ENCODE measurements around the gene CTNNA2.

Gene CTNNA2

GRCh38 chr2:80438686-80439085 is 925.8 kb downstream of the CTNNA2 start:
- FAIRE-seq, result no peak

- no peak for FAIRE-seq
These were observed 941.8 kb downstream of the CTNNA2 start for GRCh38 chr2:80454628-80455027.

- FAIRE-seq, result no peak
These were observed 946.2 kb downstream of the CTNNA2 start for GRCh38 chr2:80459028-80459427.

- FAIRE-seq, result no peak
These were observed 948.8 kb downstream of the CTNNA2 start for GRCh38 chr2:80461505-80462197.

GRCh38 chr2:80462654-80463053 is 949.8 kb downstream of the CTNNA2 start:
- FAIRE-seq, result no peak

GRCh38 chr2:80464275-80464674 is 951.4 kb downstream of the CTNNA2 start:
- no peak for FAIRE-seq

- no peak for FAIRE-seq
These were observed 954.5 kb downstream of the CTNNA2 start for GRCh38 chr2:80467262-80467811.

GRCh38 chr2:80469428-80469827 is 956.6 kb downstream of the CTNNA2 start:
- FAIRE-seq, result no peak

GRCh38 chr2:80473069-80473468 is 960.2 kb downstream of the CTNNA2 start:
- FAIRE-seq, result no peak

GRCh38 chr2:80473796-80474195 is 960.9 kb downstream of the CTNNA2 start:
- FAIRE-seq, result no peak

GRCh38 chr2:80475970-80476369 is 963.1 kb downstream of the CTNNA2 start:
- FAIRE-seq, result no peak

- no peak for FAIRE-seq
These were observed 963.8 kb downstream of the CTNNA2 start for GRCh38 chr2:80476535-80477117.

- no peak for FAIRE-seq
These were observed 969.4 kb downstream of the CTNNA2 start for GRCh38 chr2:80482276-80482675.

- FAIRE-seq, result no peak
These were observed 976.9 kb downstream of the CTNNA2 start for GRCh38 chr2:80489717-80490116.

GRCh38 chr2:80490964-80491363 is 978.1 kb downstream of the CTNNA2 start:
- FAIRE-seq, result no peak

- no peak for FAIRE-seq
These were observed 983.5 kb downstream of the CTNNA2 start for GRCh38 chr2:80496346-80496745.

- no peak for FAIRE-seq
These were observed 983.9 kb downstream of the CTNNA2 start for GRCh38 chr2:80496775-80497174.

GRCh38 chr2:80499095-80499494 is 986.2 kb downstream of the CTNNA2 start:
- peak; percentile 94 for FAIRE-seq

GRCh38 chr2:80501874-80502624 is 989.2 kb downstream of the CTNNA2 start:
- no peak for FAIRE-seq

- FAIRE-seq, result no peak
These were observed 993.7 kb downstream of the CTNNA2 start for GRCh38 chr2:80506563-80506962.

- FAIRE-seq, result no peak
These were observed 997.9 kb downstream of the CTNNA2 start for GRCh38 chr2:80510716-80511115.

- no peak for FAIRE-seq
These were observed 1003.1 kb downstream of the CTNNA2 start for GRCh38 chr2:80515964-80516363.

- no peak for FAIRE-seq
These were observed 1004.5 kb downstream of the CTNNA2 start for GRCh38 chr2:80517316-80517715.

GRCh38 chr2:80519121-80519643 is 1006.3 kb downstream of the CTNNA2 start:
- no peak for FAIRE-seq
